ENCODE data around the gene PRTG. TPM values are rescaled to one million over a fixed set of nuclear protein-coding genes. Genes with fewer than 3 reads are reported as not detected.

Gene PRTG
- total and polyA plus RNA-seq, 12 donors = 0.29 to 1.9 (median 0.86) TPM

- Histone ChIP-seq H3K4me1 (no peaks in the 10 kb centered on the region), H3K9me3 (no peaks in the 10 kb centered on the region), H3K4me3 (no peak overlapping the region), H3K27me3 (no peaks in the 10 kb centered on the region), H3K27ac (no peak overlapping the region), H3K36me3 (peaks cover 0 to 5% (median 0%) of the 10 kb centered on the region in 9 donors)
- TF ChIP-seq CTCF (IDR thresholded peaks at IDR 0.05) = no peak
- intact Hi-C loops (cut with DNase I) = loop anchor here in 9 of 10 donors (2.0 to 10.0 kb wide), 9 partner anchors 124 to 434 kb away; no protein-coding TSS in a partner anchor
- ATAC-seq (no peak), DNase-seq (no peak)
- 83 to 100% methylated on average over 1 of the region's 1 CpG for WGBS, 2 donors
Measured at GRCh38 chr15:55649058-55649423, 93.9 kb downstream of the PRTG start.

GRCh38 chr15:55638764-55639163 lies 104.2 kb downstream of the PRTG start:
- ATAC-seq (no peak), DNase-seq (no peak)
- Histone ChIP-seq H3K27ac (no peak overlapping the region), H3K27me3 (no peaks in the 10 kb centered on the region), H3K4me1 (no peaks in the 10 kb centered on the region), H3K4me3 (no peak overlapping the region), H3K36me3 (peaks cover 0 to 61% (median 0%) of the 10 kb centered on the region in 9 donors), H3K9me3 (no peaks in the 10 kb centered on the region)
- WGBS, 2 donors = 97% methylated on average over 1 of the region's 1 CpG
- intact Hi-C loops (cut with DNase I) = loop anchor here in 2 of 10 donors (10.0 kb wide), 2 partner anchors 124 to 424 kb away; no protein-coding TSS in a partner anchor
- TF ChIP-seq CTCF (IDR thresholded peaks at IDR 0.05) = no peak

- 97% methylated on average over 3 of the region's 3 CpGs for WGBS, 2 donors
- H3K4me3 ChIP-seq = no peak overlapping the region
- H3K9me3 ChIP-seq = no peaks in the 10 kb centered on the region
- H3K4me1 ChIP-seq = no peaks in the 10 kb centered on the region
- ATAC-seq (no peak), DNase-seq (no peak)
- intact Hi-C loops (cut with DNase I) = loop anchor here in 2 of 10 donors (10.0 kb wide), 2 partner anchors 122 to 422 kb away; no protein-coding TSS in a partner anchor
- TF ChIP-seq CTCF (IDR thresholded peaks at IDR 0.05) = no peak
- peaks cover 0 to 75% (median 0%) of the 10 kb centered on the region in 9 donors for H3K36me3 ChIP-seq
- no peak overlapping the region for H3K27ac ChIP-seq
- H3K27me3 ChIP-seq = no peaks in the 10 kb centered on the region
Measured at GRCh38 chr15:55637086-55637485, 105.9 kb downstream of the PRTG start.

GRCh38 chr15:55633731-55634130 lies 109.2 kb downstream of the PRTG start:
- intact Hi-C loops (cut with DNase I) = loop anchor here in 2 of 10 donors (10.0 kb wide), 2 partner anchors 119 to 419 kb away; no protein-coding TSS in a partner anchor
- ATAC-seq = no peak
- 94 to 96% methylated on average over 1 of the region's 1 CpG for WGBS, 2 donors

More at GRCh38 chr15:55633731-55634130, 109.2 kb downstream of the PRTG start:
- no peaks in the 10 kb centered on the region for H3K4me1 ChIP-seq
- H3K9me3 ChIP-seq = no peaks in the 10 kb centered on the region
- peaks cover 0 to 71% (median 0%) of the 10 kb centered on the region in 9 donors for H3K36me3 ChIP-seq
- H3K4me3 ChIP-seq = no peak overlapping the region
- no peak overlapping the region for H3K27ac ChIP-seq
- DNase-seq = no peak
- no peaks in the 10 kb centered on the region for H3K27me3 ChIP-seq
- no peak for TF ChIP-seq CTCF (IDR thresholded peaks at IDR 0.05)
